IMR-90 (cell line): ENCODE results near the gene LDLRAD4.

ENCODE experiments used
- NFE2L2 ChIP-seq: fragments of 150-350 bp; IDR thresholded peaks from 2 replicates; pipeline ENCODE4 v1.6.1; 2016; ENCODE audit warnings: low read depth, mild to moderate bottlenecking, low read length
- POLR2A ChIP-seq: IDR thresholded peaks from 2 replicates; pipeline ENCODE4 v1.6.1; 2012; ENCODE audit warnings: mild to moderate bottlenecking, low read depth, low read length

DNA sequence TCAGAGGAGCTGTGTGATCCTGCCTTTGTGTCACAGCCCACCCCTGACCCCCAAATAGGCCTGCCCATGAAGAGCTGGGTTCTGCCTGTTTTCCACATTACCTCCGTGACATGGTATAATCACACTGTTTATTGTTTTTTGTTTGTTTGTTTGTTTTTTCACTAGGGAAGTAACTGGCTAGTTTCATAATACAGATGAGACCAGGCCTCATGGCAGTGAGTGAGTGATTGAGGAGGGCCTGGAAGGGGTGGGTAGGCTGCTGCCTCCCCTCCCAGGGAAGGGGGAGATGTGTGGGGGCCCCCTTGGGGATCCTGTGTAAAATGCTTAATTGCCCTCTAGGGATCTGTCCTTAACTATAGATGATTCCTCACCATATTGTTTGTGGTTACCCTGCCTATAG is 190.5 kb downstream of the LDLRAD4 start:
- no peak for TF ChIP-seq POLR2A
- TF ChIP-seq NFE2L2: no peak
